ENCODE measurements around the gene FGFR2.

DNA sequence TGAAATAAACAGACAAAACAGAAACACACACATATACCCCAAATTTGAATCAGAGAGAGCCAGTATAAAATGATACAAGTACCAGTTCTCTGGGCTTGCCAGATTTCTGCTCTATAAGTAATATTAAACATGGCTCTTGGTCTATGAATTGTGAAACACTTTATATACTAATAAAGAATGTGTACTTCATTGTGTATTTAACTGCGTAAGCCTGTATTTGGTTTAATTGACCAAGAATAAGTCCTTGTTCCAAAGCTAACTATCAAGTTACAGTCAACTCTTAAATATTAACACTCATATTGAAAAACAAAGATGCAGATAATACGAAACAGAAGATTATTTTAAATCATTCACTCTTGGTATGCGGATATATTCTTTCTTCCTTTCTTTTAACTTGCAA, 8.7 kb downstream of the FGFR2 start:
- TF ChIP-seq GATA2 (IDR thresholded peaks at IDR 0.05; ENCODE audit: low read depth, low read length), result no peak
- TF ChIP-seq GATA3 (IDR thresholded peaks at IDR 0.05; ENCODE audit: low read depth, low read length), result no peak
